Gastrocnemius medialis (tissue), 4 donors: ENCODE data around the gene C11orf21.

Experiments used
- CTCF ChIP-seq, 5 experiments: fragments of 450-650 bp in 3 of 5; fragments of 200-600 bp in 2 of 5; sonication (generic) in 2 of 5; IDR thresholded peaks in 4 of 5; conservative IDR thresholded peaks in 1 of 5; 1 replicate in 4 of 5; 2 replicates in 1 of 5; pipeline ENCODE4 v1.5.1; 2016 to 2019; ENCODE audit warnings: antibody characterized with exemption in 5 of 5, mild to moderate bottlenecking in 3 of 5, moderate library complexity in 3 of 5
- POLR2A ChIP-seq, 2 donors: fragments of 450-650 bp; IDR thresholded peaks; one replicate each; pipeline ENCODE4 v1.6.1; 2017; ENCODE audit warnings: antibody characterized with exemption in 2 of 2, mild to moderate bottlenecking in 2 of 2, moderate library complexity in 2 of 2

DNA sequence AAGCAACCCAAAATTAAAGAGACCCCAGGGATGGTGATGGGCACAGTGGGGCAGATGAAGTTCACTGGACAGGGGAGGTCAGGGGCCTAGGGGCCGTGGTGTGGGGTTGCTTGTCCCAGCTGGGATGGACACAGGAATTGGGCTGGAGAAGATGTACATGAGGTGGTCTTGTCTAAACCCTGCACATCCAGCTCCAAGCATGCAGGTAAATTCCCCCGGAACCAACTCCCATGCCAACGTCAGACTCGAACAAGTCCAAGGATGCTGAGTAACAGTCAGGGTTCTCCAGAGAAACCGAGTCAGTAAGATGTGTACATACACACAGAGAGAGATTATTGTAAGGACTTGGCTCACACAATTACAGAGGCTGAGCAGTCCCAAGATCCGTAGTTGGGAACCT, 29.0 kb upstream of the C11orf21 start:
- TF ChIP-seq CTCF (IDR thresholded peaks at IDR 0.05 in 4 of 5, conservative IDR thresholded peaks at IDR 0.05 in 1 of 5) (no peak), POLR2A (IDR thresholded peaks at IDR 0.05) (no peak)
